ENCODE results near the gene BCL7B.
A peak's percentile ranks its signal among the peaks of the same experiment; 100 is the strongest.
"Not testable (repeated sequence)": the region's sequence is repeated elsewhere in the genome, so short reads cannot be mapped to it uniquely, and the experiment has no call there.

Gene BCL7B

GRCh38 chr7:73581006-73581405 lies 23.5 kb upstream of the BCL7B start:
- not testable (repeated sequence) for DNase-seq (ENCODE audit: low spot score in 2 of 2); H3K27ac Mint-ChIP-seq; H3K9me3 Mint-ChIP-seq; H3K4me3 Mint-ChIP-seq; ATAC-seq
- Mint-ChIP-seq H3K36me3 (peaks cover 26% of the 10 kb centered on the region), H3K4me1 (peaks cover 24% of the 10 kb centered on the region)

GRCh38 chr7:73578342-73579128 lies 21.0 kb upstream of the BCL7B start, which contains the start of gene TBL2:
TBL2 (minus strand) TSS chr7:73578579; CDS start chr7:73578549, 30 bp downstream.
- peak; percentile 96 for DNase-seq (ENCODE audit: low spot score in 2 of 2)
- peak; percentile 92 for ATAC-seq
- Mint-ChIP-seq H3K4me3 (peak within 1 kb of the TSS; percentile 96), H3K4me1 (peaks cover 35% of the 10 kb centered on the region), H3K9me3 (no peaks in the 10 kb centered on the region), H3K36me3 (peaks cover 51% of the 10 kb centered on the region), H3K27ac (peak within 1 kb of the TSS; percentile 97)

GRCh38 chr7:73577627-73578341 lies 20.3 kb upstream of the BCL7B start:
- Mint-ChIP-seq H3K9me3 (no peaks in the 10 kb centered on the region), H3K4me3 (peak overlapping the region; percentile 96), H3K36me3 (peaks cover 58% of the 10 kb centered on the region), H3K4me1 (peaks cover 36% of the 10 kb centered on the region), H3K27ac (peak overlapping the region; percentile 97)
- DNase-seq (ENCODE audit: low spot score in 2 of 2) (no peak), ATAC-seq (peak; percentile 14)

GRCh38 chr7:73573791-73574190 lies 16.3 kb upstream of the BCL7B start:
- Mint-ChIP-seq H3K4me3 (no peak overlapping the region), H3K9me3 (no peaks in the 10 kb centered on the region), H3K36me3 (peaks cover 94% of the 10 kb centered on the region), H3K4me1 (peaks cover 38% of the 10 kb centered on the region), H3K27ac (peak overlapping the region; percentile 32)
- no peak for ATAC-seq
- no peak for DNase-seq (ENCODE audit: low spot score in 2 of 2)

- DNase-seq (ENCODE audit: low spot score in 2 of 2) (no peak), ATAC-seq (no peak)
- Mint-ChIP-seq H3K4me3 (no peak overlapping the region), H3K36me3 (peaks cover 92% of the 10 kb centered on the region), H3K27ac (no peak overlapping the region), H3K4me1 (peaks cover 34% of the 10 kb centered on the region), H3K9me3 (no peaks in the 10 kb centered on the region)
Observed at GRCh38 chr7:73573276-73573675, 15.8 kb upstream of the BCL7B start.

- no peak for DNase-seq (ENCODE audit: low spot score in 2 of 2)
- Mint-ChIP-seq H3K4me3 (no peak overlapping the region), H3K4me1 (peaks cover 32% of the 10 kb centered on the region), H3K36me3 (peaks cover 90% of the 10 kb centered on the region), H3K27ac (no peak overlapping the region), H3K9me3 (no peaks in the 10 kb centered on the region)
- ATAC-seq: no peak
Observed at GRCh38 chr7:73572767-73573186, 15.3 kb upstream of the BCL7B start.

- no peak for DNase-seq (ENCODE audit: low spot score in 2 of 2)
- ATAC-seq: no peak
- Mint-ChIP-seq H3K9me3 (no peaks in the 10 kb centered on the region), H3K36me3 (peaks cover 74% of the 10 kb centered on the region), H3K4me3 (no peak overlapping the region), H3K27ac (no peak overlapping the region), H3K4me1 (peaks cover 30% of the 10 kb centered on the region)
Observed at GRCh38 chr7:73570977-73571376, 13.5 kb upstream of the BCL7B start.

- peak; percentile 6 for ATAC-seq
- peaks cover 70% of the 10 kb centered on the region for H3K36me3 Mint-ChIP-seq
- H3K27ac Mint-ChIP-seq: no peak overlapping the region
- no peaks in the 10 kb centered on the region for H3K9me3 Mint-ChIP-seq
- H3K4me3 Mint-ChIP-seq: no peak overlapping the region
- DNase-seq (ENCODE audit: low spot score in 2 of 2): no peak
- peaks cover 35% of the 10 kb centered on the region for H3K4me1 Mint-ChIP-seq
Observed at GRCh38 chr7:73570521-73570920, 13.0 kb upstream of the BCL7B start.

GRCh38 chr7:73569042-73569608 lies 11.6 kb upstream of the BCL7B start:
- Mint-ChIP-seq H3K4me1 (peaks cover 34% of the 10 kb centered on the region), H3K4me3 (no peak overlapping the region), H3K36me3 (peaks cover 56% of the 10 kb centered on the region), H3K27ac (no peak overlapping the region), H3K9me3 (no peaks in the 10 kb centered on the region)
- no peak for DNase-seq (ENCODE audit: low spot score in 2 of 2)
- no peak for ATAC-seq

GRCh38 chr7:73567846-73568685 lies 10.6 kb upstream of the BCL7B start:
- DNase-seq (ENCODE audit: low spot score in 2 of 2) (no peak), ATAC-seq (no peak)
- Mint-ChIP-seq H3K27ac (no peak overlapping the region), H3K36me3 (peaks cover 45% of the 10 kb centered on the region), H3K9me3 (no peaks in the 10 kb centered on the region), H3K4me1 (peaks cover 29% of the 10 kb centered on the region), H3K4me3 (no peak overlapping the region)

GRCh38 chr7:73567140-73567539 lies 9.7 kb upstream of the BCL7B start:
- DNase-seq (ENCODE audit: low spot score in 2 of 2) (no peak), ATAC-seq (no peak)
- Mint-ChIP-seq H3K9me3 (no peaks in the 10 kb centered on the region), H3K4me3 (no peak overlapping the region), H3K27ac (no peak overlapping the region), H3K4me1 (peaks cover 21% of the 10 kb centered on the region), H3K36me3 (peaks cover 37% of the 10 kb centered on the region)

GRCh38 chr7:73566431-73566830 lies 8.9 kb upstream of the BCL7B start:
- not testable (repeated sequence) for DNase-seq (ENCODE audit: low spot score in 2 of 2); ATAC-seq; H3K9me3 Mint-ChIP-seq
- H3K4me1 Mint-ChIP-seq: peaks cover 19% of the 10 kb centered on the region
- peaks cover 34% of the 10 kb centered on the region for H3K36me3 Mint-ChIP-seq
- peak overlapping the region; percentile 61 for H3K4me3 Mint-ChIP-seq
- H3K27ac Mint-ChIP-seq: peak overlapping the region; percentile 71

GRCh38 chr7:73565675-73566340 lies 8.3 kb upstream of the BCL7B start:
- Mint-ChIP-seq H3K4me3 (peak overlapping the region; percentile 61), H3K9me3 (no peaks in the 10 kb centered on the region), H3K27ac (peak overlapping the region; percentile 71), H3K4me1 (peaks cover 22% of the 10 kb centered on the region), H3K36me3 (peaks cover 28% of the 10 kb centered on the region)
- ATAC-seq (peak; percentile 62), DNase-seq (ENCODE audit: low spot score in 2 of 2) (no peak)

GRCh38 chr7:73560109-73560835 lies 2.8 kb upstream of the BCL7B start:
- H3K4me3 Mint-ChIP-seq: no peak overlapping the region
- ATAC-seq (peak; percentile 39), DNase-seq (ENCODE audit: low spot score in 2 of 2) (no peak)
- H3K9me3 Mint-ChIP-seq: no peaks in the 10 kb centered on the region
- peaks cover 30% of the 10 kb centered on the region for H3K36me3 Mint-ChIP-seq
- H3K4me1 Mint-ChIP-seq: peaks cover 30% of the 10 kb centered on the region
- H3K27ac Mint-ChIP-seq: peak overlapping the region; percentile 58

Data from stimulated activated effector memory CD8-positive, alpha-beta T cell treated with anti-CD3 and anti-CD28 coated beads, Interleukin-12 subunit alpha, Interleukin-12 subunit beta, amount 100 ng/mL, for 72 hours (primary cell).